HCT116 (cell line): Measurements from ENCODE around the gene PM20D2. TPM values are rescaled to one million over a fixed set of nuclear protein-coding genes. Genes with fewer than 3 reads are reported as not detected.

ENCODE experiments used
- ATAC-seq: fragments of 200-7000 bp; cut with Tn5 transposase; 2 replicates; pipeline ENCODE4 v1.9.1; 2020; ENCODE audit warnings: mild to moderate bottlenecking, moderate library complexity
- BruUV-seq: library from RNA; stranded (reverse); fragments of 400-500 nt; replicated peaks from 2 replicates; lab custom pipeline; 2021; lab: Mats Ljungman, UMichigan
- CTCF ChIA-PET: fragments of 300-600 bp; sonication (Branson Sonifier 250); formaldehyde crosslinking; loops from one replicate; lab custom pipeline; 2021; ENCODE audit warnings: antibody characterized with exemption; lab: Charles Lee
- POLR2A ChIA-PET: fragments of 300-600, 350-600 bp; sonication (Branson Sonifier 250); formaldehyde crosslinking; loops from one replicate; lab custom pipeline; 2021; ENCODE audit warnings: antibody characterized with exemption; lab: Charles Lee
- RAD21 ChIA-PET, 2 experiments: fragments of 300-600 bp; sonication (Branson Sonifier 250); formaldehyde crosslinking; loops; one replicate each; lab custom pipeline; 2023; ENCODE audit warnings: low total read pairs in 2 of 2; ENCODE audit not compliant: uncharacterized antibody in 2 of 2, unreplicated experiment in 2 of 2, low non-redundant PET in 1 of 2; lab: Charles Lee
- DNase-seq: peaks from one replicate; pipeline ENCODE4 v3.0.0-alpha.2; 2010; ENCODE audit warnings: low read depth, low spot score
- H2AFZ ChIP-seq: fragments of 200-600 bp; shearing (Covaris generic), sonication (generic); 2 replicates; pipeline ENCODE4 v1.6.1; 2017; ENCODE audit warnings: low read depth, mixed run types, mixed read lengths, antibody characterized with exemption, low read length; ENCODE audit not compliant: poor library complexity, severe bottlenecking
- H3K27ac ChIP-seq: 2 replicates; pipeline ENCODE4 v1.5.1; 2012; ENCODE audit warnings: low read depth, low read length
- H3K27me3 ChIP-seq: fragments of 200-600 bp; sonication (generic); 2 replicates; pipeline ENCODE4 v1.6.1; 2016; ENCODE audit warnings: mixed run types, low read length, mixed read lengths; ENCODE audit not compliant: insufficient read depth
- H3K36me3 ChIP-seq, 2 experiments: fragments of 200-500 bp in 1 of 2; fragments of 200-600 bp in 1 of 2; sonication (Bioruptor generic) in 1 of 2; sonication (generic) in 1 of 2; 2 replicates each; pipeline versions ENCODE4 v1.5.1 to v1.6.1; 2014 to 2016; ENCODE audit warnings: low read length in 2 of 2, inconsistent platforms in 1 of 2, mixed read lengths in 1 of 2, mixed run types in 1 of 2; ENCODE audit not compliant: insufficient read depth in 2 of 2, control insufficient read depth in 1 of 2
- H3K4me1 ChIP-seq, 2 experiments: fragments of 200-600 bp in 1 of 2; sonication (generic) in 1 of 2; 2 replicates each; pipeline versions ENCODE4 v1.5.1 to v1.6.1; 2012 to 2017; ENCODE audit warnings: low read length in 2 of 2, inconsistent platforms in 1 of 2, mild to moderate bottlenecking in 1 of 2, mixed read lengths in 1 of 2, mixed run types in 1 of 2, moderate library complexity in 1 of 2; ENCODE audit not compliant: insufficient read depth in 2 of 2, control insufficient read depth in 1 of 2
- H3K4me2 ChIP-seq: fragments of 200-600 bp; sonication (generic); 2 replicates; pipeline ENCODE4 v1.6.1; 2017; ENCODE audit warnings: mixed run types, low read length, mixed read lengths
- H3K4me3 ChIP-seq, 2 experiments: fragments of 200-600 bp in 1 of 2; sonication (generic) in 1 of 2; replicated peaks in 1 of 2; 2 replicates each; pipeline ENCODE4 v1.5.1; 2011 to 2016; ENCODE audit warnings: low read length in 2 of 2, control low read depth in 1 of 2, low read depth in 1 of 2, mild to moderate bottlenecking in 1 of 2, mixed read lengths in 1 of 2, mixed run types in 1 of 2
- H3K79me2 ChIP-seq: fragments of 200-600 bp; sonication (generic); 2 replicates; pipeline ENCODE4 v1.6.1; 2017; ENCODE audit warnings: mild to moderate bottlenecking, mixed run types, low read length, moderate library complexity, mixed read lengths; ENCODE audit not compliant: insufficient read depth
- H3K9ac ChIP-seq: fragments of 200-600 bp; sonication (generic); 2 replicates; pipeline ENCODE4 v1.6.1; 2016; ENCODE audit warnings: low read length, mixed read lengths
- H3K9me2 ChIP-seq: fragments of 200-600 bp; sonication (generic), shearing (Covaris generic); 2 replicates; pipeline ENCODE4 v1.6.1; 2017; ENCODE audit warnings: mixed run types, mild to moderate bottlenecking, moderate library complexity; ENCODE audit not compliant: insufficient read depth
- H3K9me3 ChIP-seq, 2 experiments: fragments of 200-500 bp in 1 of 2; fragments of 200-600 bp in 1 of 2; sonication (Bioruptor generic) in 1 of 2; sonication (generic) in 1 of 2; 2 replicates each; pipeline ENCODE4 v1.6.1; 2014 to 2017; ENCODE audit warnings: low read length in 2 of 2, mixed read lengths in 2 of 2, inconsistent platforms in 1 of 2, low read depth in 1 of 2, mild to moderate bottlenecking in 1 of 2, mixed run types in 1 of 2, moderate library complexity in 1 of 2; ENCODE audit not compliant: control insufficient read depth in 1 of 2, insufficient read depth in 1 of 2
- H4K20me1 ChIP-seq: fragments of 200-600 bp; sonication (generic), shearing (Covaris generic); 2 replicates; pipeline ENCODE4 v1.6.1; 2017; ENCODE audit warnings: mixed run types, mild to moderate bottlenecking, moderate library complexity; ENCODE audit not compliant: insufficient read depth
- CBX3 ChIP-seq: IDR thresholded peaks from 2 replicates; pipeline ENCODE4 v1.6.1; 2012; ENCODE audit warnings: low read depth
- CEBPB ChIP-seq: IDR thresholded peaks from 2 replicates; pipeline ENCODE4 v1.6.1; 2012; ENCODE audit warnings: low read depth
- EZH2 ChIP-seq: fragments of 200-600 bp; sonication (generic); IDR thresholded peaks from 2 replicates; pipeline ENCODE4 v1.6.1; 2017; ENCODE audit warnings: antibody characterized with exemption, mixed run types
- EZH2phosphoT487 ChIP-seq: fragments of 200-600 bp; IDR thresholded peaks from 2 replicates; pipeline ENCODE4 v1.6.1; 2018; ENCODE audit warnings: antibody characterized with exemption, borderline replicate concordance
- FOSL1 ChIP-seq: IDR thresholded peaks from 2 replicates; pipeline ENCODE4 v1.6.1; 2012; ENCODE audit warnings: low read depth
- JUND ChIP-seq: IDR thresholded peaks from 2 replicates; pipeline ENCODE4 v1.6.1; 2012
- POLR2A ChIP-seq: IDR thresholded peaks from 2 replicates; pipeline ENCODE4 v1.7.0; 2011; ENCODE audit warnings: borderline replicate concordance; ENCODE audit not compliant: insufficient read depth, insufficient read length; ENCODE audit errors: extremely low read depth
- POLR2AphosphoS5 ChIP-seq: IDR thresholded peaks from 2 replicates; pipeline ENCODE4 v1.6.1; 2011; ENCODE audit warnings: mild to moderate bottlenecking, low read depth, low read length, moderate library complexity
- RAD21 ChIP-seq: IDR thresholded peaks from 2 replicates; pipeline ENCODE4 v1.6.1; 2012; ENCODE audit warnings: low read depth, mild to moderate bottlenecking
- SRF ChIP-seq: IDR thresholded peaks from 2 replicates; pipeline ENCODE4 v1.6.1; 2012; ENCODE audit warnings: low read depth
- TCF7L2 ChIP-seq: IDR thresholded peaks from 2 replicates; pipeline ENCODE4 v1.7.0; 2011; ENCODE audit warnings: borderline replicate concordance, inconsistent platforms; ENCODE audit not compliant: insufficient read depth, insufficient read length; ENCODE audit errors: extremely low read depth
- YY1 ChIP-seq: IDR thresholded peaks from 2 replicates; pipeline ENCODE4 v1.6.1; 2011; ENCODE audit warnings: low read length, low read depth, moderate library complexity, mild to moderate bottlenecking; ENCODE audit not compliant: insufficient replicate concordance; ENCODE audit errors: extremely low read depth
- ZFX ChIP-seq: fragments of 450-650 bp; IDR thresholded peaks from 2 replicates; pipeline ENCODE4 v1.6.1; 2017
- ZNF274 ChIP-seq: fragments of 200-500 bp; sonication (Bioruptor generic); IDR thresholded peaks from 2 replicates; pipeline ENCODE4 v1.6.1; 2014; ENCODE audit warnings: mild to moderate bottlenecking, low read depth, low read length, inconsistent platforms
- intact Hi-C: fragments of 100-400 bp; cut with micrococcal nuclease; formaldehyde crosslinking; loops from 2 replicates; pipeline ENCODE4 v1.10.0; 2022
- total RNA-seq: library from RNA; stranded (reverse); gene quantifications from one replicate; pipeline ENCODE4 v1.2.1, GENCODE V29; 2021; ENCODE audit not compliant: unreplicated experiment
- TF ChIP-seq, protein P1 (sequence below): IDR thresholded peaks from 2 replicates; pipeline ENCODE4 v1.6.1; 2011; ENCODE audit warnings: mild to moderate bottlenecking, low read length, moderate library complexity; ENCODE audit not compliant: insufficient replicate concordance; ENCODE audit errors: extremely low read depth
- TF ChIP-seq, protein P2 (sequence below), 3 experiments: fragments of 200-600 bp in 1 of 3; sonication (generic) in 1 of 3; IDR thresholded peaks in 2 of 3; conservative IDR thresholded peaks in 1 of 3; 2 replicates each; pipeline ENCODE4 v1.5.1; 2012 to 2017; ENCODE audit warnings: low read depth in 2 of 3, low read length in 2 of 3, antibody characterized with exemption in 1 of 3, borderline replicate concordance in 1 of 3, control low read depth in 1 of 3, mild to moderate bottlenecking in 1 of 3, mixed read lengths in 1 of 3, mixed run types in 1 of 3, moderate library complexity in 1 of 3; ENCODE audit not compliant: insufficient read depth in 1 of 3
- TF ChIP-seq, protein P3 (sequence below): IDR thresholded peaks from 2 replicates; pipeline ENCODE4 v1.6.1; 2012
- TF ChIP-seq, protein P4 (sequence below): IDR thresholded peaks from 2 replicates; pipeline ENCODE4 v1.6.1; 2012

The PM20D2 gene
- total RNA-seq, 1 experiment from 2014 or later = 29.2 TPM

DNA sequence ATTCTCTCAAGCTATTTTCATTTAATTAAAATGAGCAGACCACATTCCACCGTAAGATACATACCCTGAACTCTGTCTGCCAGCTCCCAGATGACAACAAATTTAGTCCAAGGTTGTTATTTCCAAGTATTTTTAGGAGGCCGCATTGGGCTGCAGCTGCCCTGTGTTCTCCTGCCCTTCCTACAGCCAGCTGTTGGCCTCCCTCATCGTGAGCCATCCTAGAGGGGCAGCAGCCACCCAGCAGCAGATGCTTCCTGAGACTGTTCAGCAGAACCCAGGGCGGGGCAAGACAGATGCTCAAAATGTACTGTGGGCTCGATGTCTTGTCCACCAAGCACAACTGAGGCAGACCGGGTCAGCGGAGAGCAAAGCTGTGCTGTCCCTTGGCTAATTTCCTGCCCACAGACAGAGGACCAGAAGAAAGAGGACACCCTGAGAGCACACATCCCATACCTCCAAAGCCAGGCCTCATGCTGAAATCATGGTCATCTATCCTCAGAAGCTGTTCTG lies 54.9 kb downstream of the PM20D2 start:
- H3K9me3 ChIP-seq = no peaks in the 10 kb centered on the region
- no peak for ATAC-seq
- no peak overlapping the region for H2AFZ ChIP-seq
- H3K4me3 ChIP-seq = no peak overlapping the region
- no peaks in the 10 kb centered on the region for H3K9me2 ChIP-seq
- BruUV-seq = no TSS peak
- H3K27ac ChIP-seq = no peak overlapping the region
- intact Hi-C loops = no loop called here
- TF ChIP-seq CBX3 (no peak), JUND (no peak), TCF7L2 (no peak), SRF (no peak), EZH2 (no peak), POLR2A (no peak), FOSL1 (no peak), CEBPB (no peak), POLR2AphosphoS5 (no peak), ZFX (no peak), YY1 (no peak), EZH2phosphoT487 (no peak), RAD21 (no peak), ZNF274 (no peak)
- TF ChIP-seq, protein P1, sequence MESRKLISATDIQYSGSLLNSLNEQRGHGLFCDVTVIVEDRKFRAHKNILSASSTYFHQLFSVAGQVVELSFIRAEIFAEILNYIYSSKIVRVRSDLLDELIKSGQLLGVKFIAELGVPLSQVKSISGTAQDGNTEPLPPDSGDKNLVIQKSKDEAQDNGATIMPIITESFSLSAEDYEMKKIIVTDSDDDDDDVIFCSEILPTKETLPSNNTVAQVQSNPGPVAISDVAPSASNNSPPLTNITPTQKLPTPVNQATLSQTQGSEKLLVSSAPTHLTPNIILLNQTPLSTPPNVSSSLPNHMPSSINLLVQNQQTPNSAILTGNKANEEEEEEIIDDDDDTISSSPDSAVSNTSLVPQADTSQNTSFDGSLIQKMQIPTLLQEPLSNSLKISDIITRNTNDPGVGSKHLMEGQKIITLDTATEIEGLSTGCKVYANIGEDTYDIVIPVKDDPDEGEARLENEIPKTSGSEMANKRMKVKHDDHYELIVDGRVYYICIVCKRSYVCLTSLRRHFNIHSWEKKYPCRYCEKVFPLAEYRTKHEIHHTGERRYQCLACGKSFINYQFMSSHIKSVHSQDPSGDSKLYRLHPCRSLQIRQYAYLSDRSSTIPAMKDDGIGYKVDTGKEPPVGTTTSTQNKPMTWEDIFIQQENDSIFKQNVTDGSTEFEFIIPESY = no peak
- TF ChIP-seq, protein P2, sequence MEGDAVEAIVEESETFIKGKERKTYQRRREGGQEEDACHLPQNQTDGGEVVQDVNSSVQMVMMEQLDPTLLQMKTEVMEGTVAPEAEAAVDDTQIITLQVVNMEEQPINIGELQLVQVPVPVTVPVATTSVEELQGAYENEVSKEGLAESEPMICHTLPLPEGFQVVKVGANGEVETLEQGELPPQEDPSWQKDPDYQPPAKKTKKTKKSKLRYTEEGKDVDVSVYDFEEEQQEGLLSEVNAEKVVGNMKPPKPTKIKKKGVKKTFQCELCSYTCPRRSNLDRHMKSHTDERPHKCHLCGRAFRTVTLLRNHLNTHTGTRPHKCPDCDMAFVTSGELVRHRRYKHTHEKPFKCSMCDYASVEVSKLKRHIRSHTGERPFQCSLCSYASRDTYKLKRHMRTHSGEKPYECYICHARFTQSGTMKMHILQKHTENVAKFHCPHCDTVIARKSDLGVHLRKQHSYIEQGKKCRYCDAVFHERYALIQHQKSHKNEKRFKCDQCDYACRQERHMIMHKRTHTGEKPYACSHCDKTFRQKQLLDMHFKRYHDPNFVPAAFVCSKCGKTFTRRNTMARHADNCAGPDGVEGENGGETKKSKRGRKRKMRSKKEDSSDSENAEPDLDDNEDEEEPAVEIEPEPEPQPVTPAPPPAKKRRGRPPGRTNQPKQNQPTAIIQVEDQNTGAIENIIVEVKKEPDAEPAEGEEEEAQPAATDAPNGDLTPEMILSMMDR (IDR thresholded peaks at IDR 0.05 in 2 of 3, conservative IDR thresholded peaks at IDR 0.05 in 1 of 3; ENCODE audit: borderline replicate concordance in 1 of 3, insufficient read depth in 1 of 3, low read depth in 2 of 3, low read length in 2 of 3) = no peak
- TF ChIP-seq, protein P3, sequence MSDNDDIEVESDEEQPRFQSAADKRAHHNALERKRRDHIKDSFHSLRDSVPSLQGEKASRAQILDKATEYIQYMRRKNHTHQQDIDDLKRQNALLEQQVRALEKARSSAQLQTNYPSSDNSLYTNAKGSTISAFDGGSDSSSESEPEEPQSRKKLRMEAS = no peak
- TF ChIP-seq, protein P4, sequence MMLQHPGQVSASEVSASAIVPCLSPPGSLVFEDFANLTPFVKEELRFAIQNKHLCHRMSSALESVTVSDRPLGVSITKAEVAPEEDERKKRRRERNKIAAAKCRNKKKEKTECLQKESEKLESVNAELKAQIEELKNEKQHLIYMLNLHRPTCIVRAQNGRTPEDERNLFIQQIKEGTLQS = no peak
- TF ChIP-seq, all 23 proteins: peak for 0
- ChIA-PET CTCF (no interaction called here), POLR2A (no interaction called here), RAD21 (no interaction called here)
- Histone ChIP-seq H3K27me3 (no peaks in the 10 kb centered on the region), H3K36me3 (no peaks in the 10 kb centered on the region), H3K79me2 (no peaks in the 10 kb centered on the region), H4K20me1 (no peaks in the 10 kb centered on the region), H3K9ac (no peak overlapping the region), H3K4me2 (no peak overlapping the region), H3K4me1 (no peaks in the 10 kb centered on the region)
- DNase-seq = no peak
